DMS 273 (cell line): Measurements from ENCODE around the gene AKAP6.
"Not testable (repeated sequence)": the region's sequence is repeated elsewhere in the genome, so short reads cannot be mapped to it uniquely, and the experiment has no call there.

ENCODE experiments used
- DNase-seq: peaks from one replicate; lab custom pipeline; 2025; ENCODE audit not compliant: unreplicated experiment; lab: John Stamatoyannopoulos, UW

AKAP6 gene

GRCh38 chr14:32728976-32729375, 399.9 kb downstream of the AKAP6 start:
- DNase-seq = no peak

DNA sequence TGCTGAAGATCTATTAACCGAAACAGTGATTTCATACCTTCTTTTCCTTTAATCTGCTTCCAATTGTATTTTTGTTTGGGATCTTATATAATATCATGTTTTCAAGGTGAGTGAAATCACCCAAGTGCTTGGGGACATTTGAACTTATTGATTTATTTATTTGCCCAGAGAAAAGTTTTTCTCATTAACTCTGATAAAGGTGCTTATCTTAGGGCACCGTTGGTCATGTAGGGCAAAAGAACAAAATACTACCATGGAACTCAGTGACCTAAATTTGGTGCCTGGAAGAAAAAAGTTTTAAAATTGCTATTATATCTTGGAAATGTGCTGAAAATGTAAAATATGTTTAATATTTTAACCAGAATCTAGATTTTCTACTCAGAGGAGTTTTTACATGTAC, 402.2 kb downstream of the AKAP6 start:
- no peak for DNase-seq

GRCh38 chr14:32733015-32733414, 403.9 kb downstream of the AKAP6 start:
- no peak for DNase-seq

GRCh38 chr14:32734261-32734660, 405.2 kb downstream of the AKAP6 start:
- DNase-seq = no peak

GRCh38 chr14:32737621-32738020, 408.5 kb downstream of the AKAP6 start:
- no peak for DNase-seq

DNA sequence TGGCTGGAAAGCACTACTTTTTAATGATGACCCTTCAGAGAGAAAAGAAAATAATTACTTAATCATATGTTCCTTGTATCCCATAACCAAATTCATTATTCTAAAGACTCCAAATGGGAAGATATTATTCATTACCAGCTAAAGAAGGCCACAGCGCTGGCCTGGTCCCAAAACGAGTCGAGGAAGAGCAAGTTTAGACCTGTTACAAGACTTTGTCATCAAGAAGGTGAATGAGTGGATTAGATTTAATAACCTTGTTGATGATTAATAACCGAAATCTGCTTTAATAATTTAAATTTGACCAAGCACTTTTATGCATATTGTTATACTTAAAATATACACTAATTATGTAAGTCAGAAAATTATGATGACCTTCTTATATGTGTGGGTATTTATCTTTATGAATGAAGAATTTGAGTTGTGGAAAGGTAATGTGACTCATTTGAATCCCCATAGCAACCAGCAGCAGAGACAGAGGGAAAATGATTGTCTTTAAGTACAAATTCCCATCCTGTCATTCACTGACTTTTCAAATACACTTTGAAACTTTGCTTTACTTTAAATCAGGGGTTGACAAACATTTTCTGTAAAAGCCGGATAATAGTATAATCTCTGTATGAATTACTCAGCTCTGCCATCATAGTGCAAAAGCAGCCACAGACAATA, 409.2 kb downstream of the AKAP6 start:
- no peak for DNase-seq

GRCh38 chr14:32744811-32745445, 415.8 kb downstream of the AKAP6 start:
- no peak for DNase-seq

DNA sequence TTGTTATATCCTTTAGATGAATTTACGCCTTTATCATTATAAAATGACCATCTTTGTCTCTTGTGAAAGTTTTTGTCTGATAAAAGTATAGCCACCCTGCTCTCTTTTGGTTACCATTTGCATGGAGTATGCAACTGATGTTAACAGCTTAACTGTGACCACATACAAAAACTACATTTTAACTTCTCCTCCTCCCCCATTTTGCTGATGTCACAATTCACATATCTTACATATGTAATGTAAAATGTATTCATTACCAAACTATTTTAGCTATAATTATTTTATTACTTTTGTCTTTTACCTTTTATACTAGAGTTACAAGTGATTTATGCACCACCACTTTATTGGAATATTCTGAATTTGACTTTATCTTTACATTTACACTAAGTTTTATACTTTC, 425.1 kb downstream of the AKAP6 start:
- no peak for DNase-seq

DNA sequence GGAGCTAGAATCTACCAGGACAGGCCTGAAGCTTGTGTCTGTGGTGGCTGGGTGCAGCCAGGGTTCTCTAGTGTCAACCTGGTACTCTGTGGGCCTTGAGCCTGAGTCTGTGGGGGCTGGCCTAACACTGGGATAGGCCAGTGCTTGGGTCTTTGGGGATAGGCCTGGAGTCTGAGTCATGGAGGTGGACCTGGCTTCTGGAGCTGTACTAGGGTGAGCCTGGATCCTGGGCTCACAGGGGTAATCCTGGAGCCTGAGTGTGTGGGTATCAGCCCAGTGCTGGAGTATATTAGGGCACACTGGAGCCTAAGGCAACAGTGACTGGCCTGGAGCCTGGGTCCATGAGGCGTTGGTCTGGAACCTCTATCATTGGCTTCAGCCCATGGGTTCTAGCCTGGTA, 427.1 kb downstream of the AKAP6 start:
- no peak for DNase-seq

DNA sequence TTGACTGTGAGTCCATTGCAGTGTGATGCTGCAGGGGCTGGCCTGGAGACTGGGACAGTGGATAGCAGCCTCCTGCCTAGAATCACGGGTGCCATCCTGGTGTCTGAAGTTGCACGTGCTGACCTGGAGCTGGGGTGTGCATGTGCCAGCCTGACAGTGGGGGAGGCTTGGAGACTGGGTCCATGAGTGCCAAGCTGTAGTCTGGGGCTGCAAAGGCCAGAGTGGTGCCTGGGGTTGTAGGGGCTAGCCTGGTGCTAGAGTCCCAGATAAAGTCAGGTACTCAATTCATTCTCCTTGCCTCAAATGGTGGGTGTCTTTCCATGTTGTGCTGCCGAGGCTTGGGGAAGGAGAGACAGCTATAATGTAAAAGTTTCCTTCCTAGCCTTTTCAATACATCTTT, 427.7 kb downstream of the AKAP6 start:
- DNase-seq = no peak

DNA sequence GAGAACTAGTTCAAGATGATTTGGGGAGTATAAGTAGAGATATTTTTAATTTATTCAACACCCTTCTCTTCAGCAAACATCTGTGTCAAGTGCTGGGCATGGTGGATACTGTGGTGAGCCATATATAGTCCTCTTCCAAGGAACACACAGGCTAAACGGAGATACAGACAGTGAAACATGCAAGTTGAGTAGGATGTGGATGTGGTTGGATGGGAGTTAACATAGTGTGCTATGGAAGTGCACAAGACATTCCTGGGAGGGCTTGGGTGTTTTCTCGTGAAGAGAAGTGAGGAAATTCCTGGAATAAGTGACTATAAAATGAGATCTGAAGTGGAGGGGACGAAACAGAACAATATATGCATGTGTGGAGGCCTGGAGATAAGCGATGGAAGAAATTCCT, 428.5 kb downstream of the AKAP6 start:
- DNase-seq = no peak

GRCh38 chr14:32761381-32761968, 432.4 kb downstream of the AKAP6 start:
- no peak for DNase-seq

GRCh38 chr14:32762886-32763285, 433.8 kb downstream of the AKAP6 start:
- no peak for DNase-seq

DNA sequence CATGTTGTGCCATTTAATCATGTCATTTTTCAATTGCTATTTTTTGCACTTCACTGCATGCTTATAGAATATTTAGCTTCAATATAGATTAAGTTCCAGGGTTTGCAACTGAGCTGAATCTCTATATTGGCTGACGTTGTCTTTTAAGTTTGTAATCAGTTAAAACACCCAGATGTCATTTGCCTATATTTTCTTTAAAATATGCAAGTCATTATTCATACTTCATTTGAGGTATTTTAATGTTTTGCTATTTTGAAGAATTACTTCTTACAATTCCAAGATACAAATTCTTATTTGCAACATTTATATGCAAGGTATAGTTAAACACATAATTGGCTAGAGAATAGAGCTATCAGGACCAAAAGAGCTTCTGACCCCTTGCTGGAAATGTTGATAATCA, 434.6 kb downstream of the AKAP6 start:
- no peak for DNase-seq

GRCh38 chr14:32764131-32764530, 435.0 kb downstream of the AKAP6 start:
- DNase-seq = no peak

DNA sequence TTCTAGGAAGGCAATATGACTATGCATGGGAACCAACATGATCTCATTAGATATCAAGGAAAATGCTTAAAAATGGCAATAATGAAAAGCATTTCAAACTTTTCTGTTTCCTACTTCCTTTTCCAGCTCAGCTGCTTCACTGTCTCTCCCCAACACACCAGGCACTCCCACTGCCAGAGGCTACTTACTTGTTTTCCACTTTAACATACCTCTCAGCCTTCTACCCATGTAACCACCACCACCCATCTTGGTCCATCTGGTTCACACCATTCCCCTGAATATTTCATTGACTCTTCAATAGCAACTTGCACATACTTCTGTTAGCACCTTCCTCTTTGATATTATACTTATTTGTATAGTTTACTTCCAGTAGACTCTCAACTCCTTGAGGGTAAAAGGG, 441.3 kb downstream of the AKAP6 start:
- DNase-seq = no peak

GRCh38 chr14:32774214-32774613, 445.1 kb downstream of the AKAP6 start:
- no peak for DNase-seq

DNA sequence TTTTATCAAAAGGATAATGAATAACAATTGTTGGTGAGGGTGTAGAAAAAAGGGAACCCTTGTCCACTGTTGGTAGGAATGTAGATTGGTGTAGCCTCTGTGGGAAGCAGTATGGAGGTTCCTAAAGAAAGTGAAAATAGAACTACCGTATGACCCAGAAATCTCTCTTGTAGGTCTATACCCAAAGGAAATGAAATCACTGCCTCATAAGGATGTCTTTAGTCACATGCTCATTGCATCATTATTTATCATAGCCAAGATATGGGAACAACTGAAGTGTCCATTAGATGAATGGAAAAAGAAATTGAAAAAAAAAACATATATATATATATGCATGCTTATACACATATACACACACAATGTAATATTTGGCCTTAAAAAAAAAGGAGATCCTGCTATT, 450.7 kb downstream of the AKAP6 start:
- no peak for DNase-seq

- DNase-seq = no peak
These were observed 455.3 kb downstream of the AKAP6 start for GRCh38 chr14:32784405-32784804.

GRCh38 chr14:32785585-32785984, 456.5 kb downstream of the AKAP6 start:
- DNase-seq = no peak

DNA sequence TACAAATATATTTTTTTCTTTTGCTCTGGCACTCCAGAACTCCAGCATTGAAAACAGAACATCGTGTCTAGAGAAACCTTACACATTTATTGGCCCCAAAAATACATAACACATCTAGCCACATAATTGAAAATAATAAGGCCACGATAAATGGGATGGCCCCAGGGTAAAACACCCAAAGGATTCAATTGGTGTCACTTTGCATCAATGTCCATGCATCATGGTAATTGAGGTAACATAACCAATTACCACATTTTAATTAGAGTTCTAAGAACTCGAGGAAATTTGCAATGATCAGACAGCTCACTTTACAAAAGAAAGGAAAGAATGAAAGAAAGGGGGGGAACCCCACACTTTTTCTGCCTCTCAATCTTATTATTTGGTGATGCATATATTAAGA, 457.8 kb downstream of the AKAP6 start:
- no peak for DNase-seq

GRCh38 chr14:32793033-32793432, 463.9 kb downstream of the AKAP6 start:
- not testable (repeated sequence) for DNase-seq

DNA sequence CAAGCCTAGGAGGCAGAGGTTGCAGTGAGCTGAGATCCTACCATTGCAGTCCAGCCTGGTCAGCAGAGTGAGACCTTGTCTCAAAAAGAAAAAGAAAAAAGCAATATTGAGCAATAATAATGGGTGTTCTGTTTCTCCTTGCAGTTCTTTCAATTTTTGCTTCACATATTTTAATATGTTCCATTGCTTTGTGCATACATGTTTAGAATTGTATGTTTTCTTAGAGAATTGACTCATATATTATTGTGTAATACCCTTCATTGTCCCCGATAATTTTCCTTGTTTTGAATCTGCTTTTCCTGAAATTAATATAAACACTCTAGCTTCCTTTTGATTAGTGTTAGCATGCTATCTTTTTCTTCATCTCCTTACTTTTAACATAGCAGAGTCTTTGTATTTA, 471.2 kb downstream of the AKAP6 start:
- no peak for DNase-seq
